Stimulated activated CD4-positive, alpha-beta T cell treated with anti-CD3 and anti-CD28 coated beads, TNF-alpha, amount 100 ng/mL, for 4 hours (primary cell): Measurements from ENCODE around the gene CHD1L.
"Not testable (repeated sequence)": the region's sequence is repeated elsewhere in the genome, so short reads cannot be mapped to it uniquely, and the experiment has no call there.

Experiments
- DNase-seq, 3 experiments: peaks; one replicate each; pipeline ENCODE4 v3.0.0-alpha.2; 2020; ENCODE audit warnings: low read depth in 3 of 3

CHD1L gene

DNA sequence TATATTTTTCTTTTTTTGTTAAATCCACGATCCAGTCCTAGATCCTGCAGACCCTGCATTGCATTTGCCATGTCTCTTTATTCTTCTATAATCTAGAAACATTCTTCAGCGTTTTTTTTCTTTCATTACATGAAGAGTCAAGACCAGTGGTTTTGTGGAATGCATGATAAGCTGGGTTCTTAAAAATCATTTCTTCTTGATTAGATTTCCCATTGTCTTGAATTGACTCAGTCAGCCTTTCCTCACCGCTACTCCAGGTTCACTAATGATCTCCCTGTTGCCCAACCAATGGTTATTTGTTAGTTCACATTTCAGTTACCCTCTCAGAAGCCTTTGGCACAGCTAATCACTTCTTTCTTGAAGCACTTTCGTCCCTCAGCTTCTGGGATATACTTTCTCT, 25.2 kb downstream of the CHD1L start:
- no peak for DNase-seq

DNA sequence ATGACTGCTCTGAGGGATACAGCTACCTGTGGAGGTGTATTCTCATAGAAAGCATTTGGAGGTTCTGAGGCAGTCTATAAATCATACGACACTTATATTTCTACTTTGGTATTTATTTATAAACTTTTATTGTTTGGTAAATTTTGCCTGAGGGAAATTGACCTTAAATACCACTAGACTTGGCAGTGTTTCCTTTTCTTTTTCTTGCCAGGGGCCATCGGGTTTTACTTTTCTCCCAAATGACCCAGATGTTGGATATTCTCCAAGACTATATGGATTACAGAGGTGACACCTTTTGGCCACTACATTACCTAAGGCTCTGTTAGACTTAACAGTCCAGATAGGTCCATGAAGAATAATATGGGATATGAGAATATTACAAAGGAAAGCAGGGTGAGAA, 28.2 kb downstream of the CHD1L start:
- no peak for DNase-seq

DNA sequence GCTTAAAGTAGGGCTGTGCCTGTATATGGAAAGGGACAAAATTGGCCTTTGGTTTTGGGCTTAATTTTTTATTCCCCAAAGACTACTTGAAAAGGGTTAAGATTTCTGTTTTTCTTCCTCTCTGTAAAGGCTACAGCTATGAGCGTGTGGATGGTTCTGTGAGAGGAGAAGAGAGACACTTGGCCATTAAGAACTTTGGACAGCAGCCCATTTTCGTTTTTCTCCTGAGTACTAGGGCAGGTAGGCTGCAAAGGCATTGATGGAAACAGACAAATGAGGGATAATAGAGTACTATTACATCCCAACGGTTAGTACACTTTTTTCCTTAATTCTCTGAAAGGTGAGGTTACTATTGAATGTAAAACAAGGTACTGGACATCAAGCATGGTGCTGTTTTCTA, 29.6 kb downstream of the CHD1L start:
- DNase-seq: no peak

DNA sequence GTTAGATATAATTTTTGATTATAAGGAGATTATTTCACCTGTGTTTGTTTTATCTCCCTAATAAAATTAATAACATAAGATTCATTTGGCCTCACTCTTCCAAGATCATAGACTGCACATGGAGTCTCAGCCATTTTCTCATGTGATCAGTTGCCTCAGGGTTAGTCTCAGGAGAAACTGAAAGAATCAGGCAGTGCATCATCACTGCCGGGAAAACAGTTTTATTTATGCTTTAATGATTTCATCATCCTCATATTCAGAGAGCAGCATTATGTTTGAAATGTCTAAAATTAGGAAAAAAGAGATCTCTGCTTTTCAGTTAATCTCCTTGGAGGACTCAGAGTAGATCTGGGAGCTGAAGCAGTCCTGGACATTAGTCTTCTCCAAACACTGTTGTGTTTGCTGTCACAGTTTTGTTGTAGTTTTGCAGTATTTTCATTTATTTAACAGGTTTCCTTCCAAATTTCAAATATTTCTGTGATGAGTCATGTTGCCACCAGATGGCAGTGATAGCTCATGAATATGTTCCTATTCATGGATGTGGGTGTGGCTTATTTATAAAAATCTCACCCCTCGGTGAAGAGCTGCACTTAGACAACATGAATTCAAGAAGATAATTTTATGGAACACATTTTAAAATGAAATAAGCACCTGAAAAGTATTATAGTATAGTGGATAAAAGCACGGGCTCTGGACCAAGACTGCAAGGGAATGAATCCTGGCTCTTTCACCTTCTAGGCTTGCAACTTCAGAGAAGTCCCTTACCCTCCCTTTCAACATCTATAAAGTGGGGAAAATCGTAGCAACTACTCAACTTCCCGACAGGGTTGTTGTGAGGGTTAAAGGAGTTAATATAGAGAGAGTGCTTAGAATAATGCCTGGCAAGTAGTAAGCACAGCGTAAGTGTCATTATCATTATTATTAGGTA, 31.2 kb downstream of the CHD1L start:
- DNase-seq: no peak

DNA sequence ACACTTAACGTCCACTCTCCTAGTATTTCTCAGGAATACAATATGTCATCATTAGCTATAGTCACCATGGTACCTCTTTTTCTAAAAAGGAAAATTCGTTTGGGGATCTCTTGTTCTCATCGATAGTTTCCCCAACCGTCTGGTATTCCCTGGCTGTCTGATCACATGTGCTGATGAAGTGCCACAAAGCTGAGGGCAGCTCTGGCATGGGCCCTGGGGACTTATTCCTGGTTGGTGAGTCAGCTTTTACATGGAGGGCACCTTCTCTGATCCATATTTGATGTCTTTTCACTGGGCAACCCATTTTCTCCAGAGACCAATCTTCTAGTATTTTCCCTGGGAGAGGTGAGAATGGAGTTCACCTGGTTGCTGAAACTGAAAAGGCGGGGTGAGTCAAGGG, 39.5 kb downstream of the CHD1L start:
- no peak for DNase-seq

DNA sequence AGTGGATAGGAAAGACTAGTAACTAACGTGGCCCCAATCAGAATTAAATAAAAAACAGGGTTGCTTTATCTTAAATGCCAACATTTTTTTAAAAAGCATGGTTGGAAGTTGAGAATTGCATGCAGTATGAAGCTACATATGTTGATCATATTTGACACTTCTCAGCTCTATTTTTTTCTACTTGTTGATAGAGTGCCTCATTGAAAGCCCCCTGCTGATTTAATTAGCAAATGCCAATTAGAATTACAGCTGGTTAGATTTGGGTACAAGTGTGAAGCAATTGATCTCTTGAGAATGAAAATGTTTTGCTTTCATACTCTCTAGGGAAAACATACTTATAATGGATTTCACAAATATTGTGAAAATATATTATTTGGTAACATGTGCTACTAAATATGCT, 40.5 kb downstream of the CHD1L start:
- no peak for DNase-seq

DNA sequence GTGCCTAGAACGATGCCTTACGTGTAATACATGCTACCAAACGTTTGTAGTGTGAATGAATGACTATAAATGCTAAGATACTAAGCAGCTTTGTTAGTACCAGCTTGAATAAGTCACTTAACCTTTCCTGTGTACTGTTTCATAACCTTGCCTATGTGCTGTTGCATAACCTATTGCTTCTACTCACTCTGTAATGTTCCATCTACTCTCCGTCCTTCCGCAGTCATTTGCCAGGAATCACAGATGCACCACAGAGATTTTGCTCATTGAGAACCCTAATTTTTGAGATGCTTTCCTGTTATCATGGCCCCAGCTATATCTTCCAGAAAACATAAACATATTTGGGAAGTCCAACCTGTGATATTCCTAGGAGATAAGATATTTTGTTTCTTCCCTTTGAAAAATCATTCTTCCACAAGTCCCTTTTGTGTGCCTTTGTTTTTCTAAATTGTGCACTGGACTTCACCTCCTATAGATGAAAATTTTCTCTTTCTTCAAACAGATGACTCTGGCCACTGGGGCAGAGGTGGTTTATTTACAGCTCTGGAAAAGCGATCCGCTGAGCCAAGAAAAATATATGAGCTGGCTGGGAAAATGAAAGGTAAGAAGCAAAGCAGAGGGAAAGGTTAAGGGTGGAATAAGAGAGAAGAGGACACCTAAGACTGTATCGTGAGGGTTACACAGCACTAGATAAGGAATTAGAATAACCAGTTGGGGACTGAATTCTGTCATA, 44.8 kb downstream of the CHD1L start:
- no peak for DNase-seq

DNA sequence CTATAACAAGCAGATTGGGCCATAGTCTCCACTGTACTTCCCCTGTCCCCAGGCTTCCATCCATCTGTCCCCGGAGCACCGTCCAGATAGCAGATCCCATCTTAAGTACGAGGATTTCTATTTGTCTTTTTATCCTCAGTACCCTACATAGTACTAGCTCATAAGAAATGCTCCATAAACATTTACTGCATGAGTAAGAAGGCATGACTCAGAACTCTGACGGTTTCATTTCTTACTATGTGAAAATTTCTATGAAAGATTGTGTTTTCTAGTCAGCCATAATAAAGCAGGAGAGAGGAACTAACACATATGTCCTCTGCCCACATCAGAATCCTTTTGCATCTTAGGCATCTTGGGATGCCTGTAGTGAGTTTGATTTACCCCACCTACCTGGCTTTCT, 49.5 kb downstream of the CHD1L start:
- DNase-seq: no peak

DNA sequence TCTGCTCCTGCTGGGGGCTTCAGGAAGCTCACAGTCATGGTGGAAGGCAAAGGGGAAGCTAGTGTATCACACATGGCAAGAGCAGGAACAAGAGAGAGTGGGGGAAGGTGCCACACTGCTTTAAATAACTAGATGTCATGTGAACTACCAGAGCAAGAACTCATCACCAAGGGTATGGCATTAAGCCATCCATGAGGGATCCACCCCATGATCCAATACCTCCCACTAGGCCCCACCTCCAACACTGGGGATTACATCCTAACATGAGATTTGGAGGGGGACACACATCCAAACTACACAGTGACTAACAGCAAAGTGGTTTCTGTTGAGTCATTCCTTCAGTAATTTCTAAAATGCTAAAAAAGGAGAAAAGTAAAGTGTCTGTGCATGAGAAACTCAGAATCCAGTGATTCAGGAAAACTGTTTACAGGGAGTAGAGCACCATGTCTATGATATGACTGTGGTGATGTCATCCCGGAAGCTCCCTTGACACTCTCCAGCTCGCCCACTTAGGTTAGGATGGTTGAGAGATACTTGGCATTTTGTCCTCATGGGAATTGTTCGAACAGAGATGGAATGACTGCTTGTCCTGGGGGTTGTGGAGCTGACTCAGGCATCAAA, 50.3 kb downstream of the CHD1L start:
- DNase-seq: no peak

DNA sequence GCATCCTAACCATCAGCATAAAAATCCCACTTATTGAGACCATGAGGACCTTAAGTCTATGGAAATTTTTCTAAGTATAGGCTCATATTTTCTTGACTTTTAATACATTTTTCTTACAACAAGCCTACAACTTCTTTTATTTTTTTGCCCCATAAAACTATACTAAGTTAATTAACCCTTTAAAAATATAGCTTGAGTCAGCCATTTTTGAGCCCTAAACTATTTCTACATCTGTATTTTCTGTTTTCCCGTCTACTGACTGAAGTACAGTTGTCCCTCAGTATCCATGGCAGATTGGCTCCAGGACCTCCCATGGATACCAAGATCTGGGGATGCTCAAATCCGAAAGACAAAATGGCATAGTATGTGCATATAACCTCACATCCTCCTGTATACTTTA, 55.0 kb downstream of the CHD1L start:
- DNase-seq: no peak

DNA sequence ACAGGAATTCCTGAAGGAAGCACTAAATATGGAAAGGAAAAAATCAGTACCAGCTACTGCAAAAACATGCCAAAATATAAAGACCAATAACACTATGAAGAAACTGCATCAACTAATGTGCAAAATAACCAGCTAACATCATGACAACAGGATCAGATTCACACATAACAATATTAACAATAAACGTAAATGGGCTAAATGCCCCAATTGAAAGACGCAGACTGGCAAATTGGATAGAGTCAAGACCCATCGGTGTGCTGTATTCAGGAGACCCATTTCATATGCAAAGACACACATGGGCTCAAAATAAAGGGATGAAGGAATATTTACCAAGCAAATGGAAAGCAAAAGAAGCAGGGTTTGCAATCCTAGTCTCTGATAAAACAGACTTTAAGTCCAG, 63.3 kb downstream of the CHD1L start:
- not testable (repeated sequence) for DNase-seq

DNA sequence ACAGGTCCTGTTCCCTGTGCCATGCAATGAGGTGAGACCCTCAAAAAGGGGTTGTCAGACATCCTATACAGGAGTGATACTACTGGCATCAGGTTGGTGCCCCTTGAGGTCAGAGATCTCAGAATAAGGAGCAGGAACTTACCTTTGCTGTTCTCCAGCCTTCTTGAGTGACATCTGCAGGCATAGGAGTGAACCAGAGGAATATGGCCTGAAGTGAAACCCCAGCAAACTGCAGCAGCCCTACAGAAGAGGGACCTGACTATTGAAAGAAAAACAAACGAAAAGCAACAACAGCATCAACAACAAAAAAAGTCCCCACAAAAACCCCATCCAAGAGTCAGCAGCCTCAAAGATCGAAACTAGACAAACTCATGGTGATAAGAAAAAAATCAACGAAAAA, 74.5 kb downstream of the CHD1L start:
- no peak for DNase-seq

DNA sequence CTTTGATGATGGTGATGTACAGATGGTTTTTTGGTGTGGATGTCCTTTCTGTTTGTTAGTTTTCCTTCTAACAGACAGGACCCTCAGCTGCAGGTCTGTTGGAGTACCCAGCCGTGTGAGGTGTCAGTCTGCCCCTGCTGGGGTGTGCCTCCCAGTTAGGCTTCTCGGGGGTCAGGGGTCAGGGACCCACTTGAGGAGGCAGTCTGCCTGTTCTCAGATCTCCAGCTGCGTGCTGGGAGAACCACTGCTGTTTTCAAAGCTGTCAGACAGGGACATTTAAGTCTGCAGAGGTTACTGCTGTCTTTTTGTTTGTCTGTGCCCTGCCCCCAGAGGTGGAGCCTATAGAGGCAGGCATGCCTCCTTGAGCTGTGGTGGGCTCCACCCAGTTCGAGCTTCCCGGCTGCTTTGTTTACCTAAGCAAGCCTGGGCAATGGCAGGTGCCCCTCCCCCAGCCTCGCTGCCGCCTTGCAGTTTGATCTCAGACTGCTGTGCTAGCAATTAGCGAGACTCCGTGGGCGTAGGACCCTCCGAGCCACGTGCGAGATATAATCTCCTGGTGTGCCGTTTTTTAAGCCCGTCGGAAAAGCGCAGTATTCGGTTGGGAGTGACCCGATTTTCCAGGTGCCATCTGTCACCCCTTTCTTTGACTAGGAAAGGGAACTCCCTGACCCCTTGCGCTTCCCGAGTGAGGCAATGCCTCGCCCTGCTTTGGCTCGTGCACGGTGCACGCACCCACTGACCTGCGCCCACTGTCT, 84.6 kb downstream of the CHD1L start:
- DNase-seq: not testable (repeated sequence)

DNA sequence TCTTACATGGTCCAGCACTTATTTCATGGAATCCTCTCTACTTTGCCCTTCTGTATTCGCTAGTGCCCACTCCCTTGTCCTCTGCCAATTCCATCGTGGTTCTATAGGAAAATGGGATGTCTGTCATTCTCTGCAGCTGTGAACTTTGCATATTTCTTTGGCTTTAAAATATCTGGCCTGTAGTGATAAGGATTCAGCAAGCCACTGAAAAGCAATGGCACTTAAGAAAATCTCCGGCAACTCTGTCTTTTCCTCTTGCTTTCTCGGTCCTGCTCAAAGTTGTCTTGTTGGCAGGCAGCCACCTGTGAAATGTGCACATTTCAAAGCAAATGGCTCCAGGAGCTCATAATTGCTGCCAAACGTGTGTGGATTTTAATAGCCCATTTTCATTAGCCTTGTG, 91.8 kb downstream of the CHD1L start:
- DNase-seq: no peak

DNA sequence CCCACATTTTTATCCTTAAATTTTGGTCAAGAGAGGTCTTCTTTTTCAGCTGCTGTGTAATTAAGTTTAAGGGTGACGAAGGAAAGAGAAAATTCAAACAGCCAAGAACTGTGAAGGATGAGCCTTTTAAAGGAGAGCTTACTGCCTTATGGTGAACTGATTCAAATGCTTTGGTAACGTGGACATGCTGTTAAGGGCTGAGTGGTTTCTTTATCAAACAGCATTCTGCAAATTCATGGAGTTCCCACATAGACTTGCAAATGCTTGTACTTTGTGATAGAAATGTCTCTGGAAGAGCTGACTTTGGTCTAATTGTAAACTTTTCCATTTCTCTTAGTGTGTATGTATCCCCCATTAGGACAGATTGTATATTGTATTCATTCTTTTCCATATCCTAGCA, 93.8 kb downstream of the CHD1L start:
- DNase-seq: no peak

DNA sequence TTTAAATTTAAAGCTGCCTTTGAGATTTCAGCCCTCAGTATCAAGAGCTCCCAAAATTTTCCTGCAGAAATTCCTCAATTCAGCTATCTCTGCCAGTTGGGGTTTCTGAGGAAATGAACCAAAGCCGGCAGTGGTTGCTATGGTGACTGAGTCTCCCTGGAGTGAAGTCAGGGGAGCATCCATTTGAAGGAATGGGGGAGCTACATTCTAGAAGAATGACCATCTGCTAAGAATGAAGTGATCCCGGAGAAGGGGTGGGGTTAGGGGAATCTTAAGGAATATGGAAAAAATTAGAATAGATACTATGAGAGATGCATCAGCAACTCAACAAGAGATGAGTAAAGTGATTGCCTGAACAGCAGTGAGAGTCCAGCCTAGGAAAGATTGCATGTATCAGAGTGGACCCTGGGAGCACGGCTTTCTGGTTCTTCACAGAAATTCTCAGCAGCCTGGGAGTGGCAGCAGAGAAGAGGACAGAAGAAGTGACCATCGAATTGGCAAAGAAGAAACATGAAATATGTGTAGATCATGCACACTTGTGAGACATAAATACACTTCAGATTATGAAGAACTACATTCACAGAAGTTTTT, 94.7 kb downstream of the CHD1L start:
- no peak for DNase-seq

DNA sequence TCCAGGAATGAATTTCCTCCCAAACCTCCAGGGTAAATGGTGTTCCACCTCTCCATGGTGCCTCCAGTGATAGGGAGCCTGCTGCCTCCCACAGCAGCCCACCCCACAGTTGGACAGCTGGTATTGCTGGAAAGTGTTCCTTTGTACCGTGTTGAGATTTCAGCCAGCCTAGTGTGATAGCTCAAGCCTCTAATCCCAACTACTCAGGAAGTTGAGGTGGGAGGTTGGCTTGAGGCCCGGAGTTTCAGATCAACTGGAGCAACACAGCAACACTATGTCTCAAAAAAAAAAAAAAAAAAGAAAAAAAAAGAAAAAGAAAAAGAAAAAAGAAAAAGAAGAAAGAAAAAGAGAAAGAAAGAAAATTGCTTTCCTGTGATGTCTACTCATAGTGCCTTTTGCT, 96.1 kb downstream of the CHD1L start:
- DNase-seq: no peak

DNA sequence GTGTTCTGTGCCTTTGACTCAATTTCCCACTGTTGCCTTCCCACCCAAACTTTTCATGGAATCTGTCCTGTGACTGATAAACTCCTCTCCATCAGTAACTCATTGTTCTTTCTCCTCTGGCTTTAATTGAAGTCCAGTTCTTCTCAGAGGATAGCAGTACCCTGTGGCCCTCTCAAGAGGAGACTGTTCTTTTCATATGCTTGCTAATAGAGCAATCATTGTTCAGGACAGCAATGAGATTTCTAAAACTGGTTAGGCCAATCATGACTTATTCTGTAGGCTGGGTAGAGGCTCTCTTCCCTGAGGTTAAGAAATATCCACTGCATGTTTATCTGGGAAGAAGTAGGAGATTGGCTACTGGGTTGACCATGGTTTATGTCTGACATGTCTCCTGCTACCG, 98.8 kb downstream of the CHD1L start:
- no peak for DNase-seq
